B cell (primary cell): ENCODE data around the gene FOXK1. TPM values are rescaled to one million over a fixed set of nuclear protein-coding genes. Genes with fewer than 3 reads are reported as not detected.

Source experiments
- ATAC-seq: fragments of 200-7000 bp; cut with Tn5 transposase; one replicate; pipeline ENCODE4 v1.10.0; 2021; ENCODE audit warnings: low read depth, mild to moderate bottlenecking, moderate number of reproducible peaks, moderate library complexity
- CTCF ChIA-PET: fragments of 350-600 bp; sonication (Branson Sonifier 250); formaldehyde crosslinking; loops from one replicate; lab custom pipeline; 2021; ENCODE audit warnings: antibody characterized with exemption, inconsistent platforms; lab: Charles Lee
- POLR2A ChIA-PET: fragments of 350-600 bp; sonication (Branson Sonifier 250); formaldehyde crosslinking; loops from one replicate; lab custom pipeline; 2021; ENCODE audit warnings: antibody characterized with exemption; lab: Charles Lee
- DNase-seq: peaks from one replicate; pipeline ENCODE4 v3.0.0; 2013
- H2AFZ ChIP-seq: 2 replicates; pipeline ENCODE4 v1.6.1; 2012; ENCODE audit warnings: mild to moderate bottlenecking, low read depth, low read length; ENCODE audit not compliant: insufficient read depth, poor library complexity, severe bottlenecking
- H3K27ac ChIP-seq, 2 donors: 1 replicate in 1 of 2; 2 replicates in 1 of 2; pipeline ENCODE4 v1.5.1; 2012 to 2013; ENCODE audit warnings: low read length in 2 of 2, mild to moderate bottlenecking in 2 of 2, moderate library complexity in 1 of 2
- H3K27me3 ChIP-seq, 4 experiments: fragments of 200-600 bp in 1 of 4; sonication (generic) in 1 of 4; replicated peaks in 1 of 4; 1 replicate in 2 of 4; 2 replicates in 2 of 4; pipeline versions ENCODE4 v1.6.1 to v1.7.0; 2013 to 2016; ENCODE audit warnings: low read length in 3 of 4, mild to moderate bottlenecking in 2 of 4, mixed read lengths in 1 of 4, moderate library complexity in 1 of 4; ENCODE audit not compliant: insufficient read depth in 4 of 4, control insufficient read depth in 3 of 4; ENCODE audit errors: control extremely low read depth in 1 of 4
- H3K36me3 ChIP-seq, 2 experiments: replicated peaks in 1 of 2; 1 replicate in 1 of 2; 2 replicates in 1 of 2; pipeline versions ENCODE4 v1.6.1 to v1.7.1; 2013; ENCODE audit warnings: low read length in 1 of 2; ENCODE audit not compliant: insufficient read depth in 2 of 2, control insufficient read depth in 1 of 2; ENCODE audit errors: control extremely low read depth in 1 of 2, extremely low read depth in 1 of 2
- H3K4me1 ChIP-seq, 2 donors: fragments of 200-600 bp in 1 of 2; sonication (generic) in 1 of 2; 1 replicate in 1 of 2; 2 replicates in 1 of 2; pipeline versions ENCODE4 v1.5.1 to v1.6.1; 2013 to 2017; ENCODE audit warnings: low read length in 2 of 2; ENCODE audit not compliant: control insufficient read depth in 2 of 2, insufficient read depth in 2 of 2
- H3K4me2 ChIP-seq: replicated peaks from 2 replicates; pipeline ENCODE3; 2012; ENCODE audit warnings: mild to moderate bottlenecking, low read depth, low read length; ENCODE audit not compliant: poor library complexity, severe bottlenecking
- H3K4me3 ChIP-seq, 5 experiments: fragments of 200-600 bp in 1 of 5; sonication (generic) in 1 of 5; 1 replicate in 3 of 5; 2 replicates in 2 of 5; pipeline versions ENCODE4 v1.5.1 to v1.7.0; 2011 to 2016; ENCODE audit warnings: low read length in 4 of 5, mild to moderate bottlenecking in 4 of 5, low read depth in 2 of 5, control low read depth in 1 of 5, moderate library complexity in 1 of 5; ENCODE audit not compliant: insufficient read depth in 1 of 5; ENCODE audit errors: control extremely low read depth in 1 of 5, extremely low read depth in 1 of 5
- H3K79me2 ChIP-seq: fragments of 200-600 bp; sonication (generic); one replicate; pipeline ENCODE4 v1.6.0; 2016; ENCODE audit warnings: low read length; ENCODE audit not compliant: control insufficient read depth, insufficient read depth
- H3K9ac ChIP-seq: fragments of 200-600 bp; sonication (generic); 2 replicates; pipeline ENCODE4 v1.6.1; 2017; ENCODE audit warnings: mild to moderate bottlenecking, low read length, moderate library complexity
- H3K9me3 ChIP-seq, 3 donors: one replicate each; pipeline versions ENCODE4 v1.6.1 to v1.7.1; 2013; ENCODE audit warnings: low read length in 2 of 3; ENCODE audit not compliant: control insufficient read depth in 2 of 3, insufficient read depth in 1 of 3; ENCODE audit errors: control extremely low read depth in 1 of 3
- H4K20me1 ChIP-seq: 2 replicates; pipeline ENCODE4 v1.6.0; 2012; ENCODE audit warnings: mild to moderate bottlenecking, low read length; ENCODE audit not compliant: insufficient read depth, control insufficient read depth, poor library complexity, severe bottlenecking
- H3K27ac Mint-ChIP-seq: one replicate; pipeline ENCODE4 v1.8.0; 2021; ENCODE audit warnings: mixed read lengths
- H3K27me3 Mint-ChIP-seq: one replicate; pipeline ENCODE4 v1.8.0; 2021; ENCODE audit warnings: mixed read lengths
- H3K4me1 Mint-ChIP-seq: one replicate; pipeline ENCODE4 v1.8.0; 2021; ENCODE audit warnings: mixed read lengths
- H3K4me3 Mint-ChIP-seq: one replicate; pipeline ENCODE4 v1.8.0; 2021; ENCODE audit warnings: mixed read lengths
- H3K9me3 Mint-ChIP-seq: one replicate; pipeline ENCODE4 v1.8.0; 2022; ENCODE audit warnings: mixed read lengths; ENCODE audit not compliant: insufficient read depth
- CTCF ChIP-seq: fragments of 200-600 bp; IDR thresholded peaks from one replicate; pipeline ENCODE4 v1.8.0; 2022; ENCODE audit warnings: antibody characterized with exemption, mild to moderate bottlenecking
- EZH2 ChIP-seq: IDR thresholded peaks from 2 replicates; pipeline ENCODE4 v1.6.1; 2012; ENCODE audit warnings: borderline replicate concordance, low read depth, mild to moderate bottlenecking, moderate library complexity, low read length; ENCODE audit not compliant: insufficient read depth, poor library complexity, severe bottlenecking
- WGBS: methylation state at CpG from one replicate; pipeline ENCODE4 v1.1.5; 2013; ENCODE audit warnings: missing lambda C conversion rate; ENCODE audit not compliant: insufficient coverage; 5-methylcytosine and 5-hydroxymethylcytosine counted together
- intact Hi-C: fragments of 100-400 bp; cut with micrococcal nuclease; formaldehyde crosslinking; loops from one replicate; pipeline ENCODE4 v1.10.0; 2022
- polyA plus RNA-seq: library from polyadenylated mRNA; depleted of rRNA; stranded (reverse); fragments of >200 nt; gene quantifications from 2 replicates; pipeline ENCODE4 v1.2.3, GENCODE V29; 2012
- total RNA-seq, 2 donors: library from RNA; stranded (reverse); fragments of 120-200 nt in 1 of 2; gene quantifications; 1 replicate in 1 of 2; 2 replicates in 1 of 2; pipeline versions ENCODE4 v1.2.3 to v1.2.4, GENCODE V29; 2013 to 2022

The FOXK1 gene
- total and polyA plus RNA-seq, 2 donors (not counting 1 experiment from before 2014, with no cell fraction given): 17.9 to 56.2 TPM

GRCh38 chr7:4731803-4732202 is 49.7 kb downstream of the FOXK1 start:
- Mint-ChIP-seq H3K27ac (no peak overlapping the region), H3K9me3 (no peaks in the 10 kb centered on the region), H3K4me3 (no peak overlapping the region), H3K4me1 (peaks cover 12% of the 10 kb centered on the region), H3K27me3 (no peaks in the 10 kb centered on the region)
- CTCF ChIA-PET: no interaction called here
- Histone ChIP-seq H3K9me3 (peaks cover 0 to 3% (median 0%) of the 10 kb centered on the region in 3 donors), H2AFZ (no peak overlapping the region), H3K79me2 (peaks cover 98% of the 10 kb centered on the region), H3K27me3 (no peaks in the 10 kb centered on the region), H3K27ac (no peak overlapping the region), H3K36me3 (peaks cover 0 to 29% of the 10 kb centered on the region in 2 experiments), H3K4me1 (peaks cover 0 to 10% of the 10 kb centered on the region in 2 donors), H3K4me2 (no peak overlapping the region), H3K9ac (no peak overlapping the region), H3K4me3 (no peak overlapping the region), H4K20me1 (peaks cover 83% of the 10 kb centered on the region)
- intact Hi-C loops: no loop called here
- DNase-seq: no peak
- ATAC-seq: no peak
- no peak for TF ChIP-seq CTCF
- TF ChIP-seq EZH2: no peak
- WGBS: 96% methylated on average over 15 of the region's 16 CpGs
- POLR2A ChIA-PET: no interaction called here

- intact Hi-C loops: no loop called here
- Mint-ChIP-seq H3K4me3 (no peak overlapping the region), H3K9me3 (no peaks in the 10 kb centered on the region), H3K4me1 (peaks cover 24% of the 10 kb centered on the region), H3K27ac (peak overlapping the region; percentile 53), H3K27me3 (no peaks in the 10 kb centered on the region)
- H3K4me3 ChIP-seq: no peak overlapping the region
- no peaks in the 10 kb centered on the region for H3K27me3 ChIP-seq
- 43% methylated on average over 13 of the region's 15 CpGs for WGBS
- no peak overlapping the region for H3K4me2 ChIP-seq
- H2AFZ ChIP-seq: no peak overlapping the region
- H3K9ac ChIP-seq: no peak overlapping the region
- H4K20me1 ChIP-seq: peaks cover 90% of the 10 kb centered on the region
- TF ChIP-seq EZH2 (no peak), CTCF (no peak)
- ChIA-PET CTCF (no interaction called here), POLR2A (no interaction called here)
- H3K9me3 ChIP-seq: peaks cover 0 to 3% (median 0%) of the 10 kb centered on the region in 3 donors
- H3K4me1 ChIP-seq: peaks cover 5 to 16% of the 10 kb centered on the region in 2 donors
- no peak for ATAC-seq
- H3K36me3 ChIP-seq: peaks cover 2 to 21% of the 10 kb centered on the region in 2 experiments
- H3K27ac ChIP-seq: peak overlapping the region in 1 of 2 donors; percentile 17
- H3K79me2 ChIP-seq: peaks cover 97% of the 10 kb centered on the region
- DNase-seq: no peak
Observed at GRCh38 chr7:4733936-4734528, 51.9 kb downstream of the FOXK1 start.
